Kidney tubule cell (primary cell): ENCODE data around the gene CD300LG.
"Not testable (repeated sequence)": the region's sequence is repeated elsewhere in the genome, so short reads cannot be mapped to it uniquely, and the experiment has no call there.

Source experiments
- DNase-seq: peaks from one replicate; pipeline ENCODE4 v3.0.0-alpha.2; 2018; ENCODE audit warnings: low spot score

The CD300LG gene

DNA sequence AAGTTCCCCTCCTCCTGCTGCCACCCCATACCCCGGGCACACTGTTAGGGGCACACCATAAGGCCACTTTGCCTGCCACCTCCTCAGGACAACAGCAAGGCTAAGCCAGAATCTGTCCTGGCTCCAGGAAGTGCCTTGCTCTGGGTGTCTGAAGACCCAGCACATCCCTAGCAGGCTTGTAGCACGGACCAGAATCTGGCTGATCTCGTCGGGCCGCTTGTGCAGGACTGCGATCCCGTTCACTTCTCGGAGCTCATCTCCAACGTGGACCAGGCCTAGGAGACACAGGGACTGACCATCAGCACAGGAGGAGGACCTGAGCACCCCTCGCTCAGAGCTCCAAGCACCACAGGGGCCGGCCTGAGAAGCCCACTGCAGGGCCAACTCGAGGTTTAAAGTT lies 21.4 kb upstream of the CD300LG start:
- no peak for DNase-seq

DNA sequence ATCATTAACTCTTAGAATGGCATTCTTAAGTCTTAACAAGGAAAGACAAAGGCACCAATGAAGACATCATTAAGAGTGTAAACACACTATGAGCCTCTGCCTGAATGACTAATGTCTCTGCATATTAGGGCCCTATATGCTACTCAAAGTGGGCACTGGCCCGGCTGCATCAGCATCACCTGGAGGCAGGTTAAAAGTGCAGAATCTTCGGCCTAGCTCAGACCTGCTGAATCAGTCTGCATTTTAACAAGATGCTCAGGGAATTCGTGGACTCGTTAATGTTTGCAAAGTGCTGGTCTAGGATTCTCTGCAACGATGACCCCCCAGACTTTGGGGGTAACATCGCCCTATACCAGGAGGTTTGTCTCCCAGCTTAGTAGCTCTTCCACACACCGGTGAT lies 20.8 kb upstream of the CD300LG start:
- DNase-seq, result no peak

DNA sequence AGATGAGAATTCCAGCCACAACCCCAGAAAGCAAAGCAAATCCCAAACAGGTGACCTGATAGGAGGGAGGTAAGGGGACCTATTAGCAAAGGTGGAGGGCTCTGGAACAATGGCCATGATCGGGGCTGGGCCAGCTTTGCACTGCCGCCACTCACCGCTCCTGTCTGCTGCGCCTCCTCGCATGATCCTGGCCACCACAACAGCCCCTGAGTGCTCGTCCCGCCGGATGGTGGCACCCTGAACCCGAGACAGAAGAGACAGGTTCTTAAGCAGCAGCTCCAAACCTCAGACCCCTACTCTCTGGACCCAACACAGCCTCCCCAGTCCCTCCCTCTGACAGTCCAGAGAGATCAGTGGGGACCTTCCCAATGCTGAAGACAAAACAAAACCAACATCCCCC lies 19.4 kb upstream of the CD300LG start:
- no peak for DNase-seq

DNA sequence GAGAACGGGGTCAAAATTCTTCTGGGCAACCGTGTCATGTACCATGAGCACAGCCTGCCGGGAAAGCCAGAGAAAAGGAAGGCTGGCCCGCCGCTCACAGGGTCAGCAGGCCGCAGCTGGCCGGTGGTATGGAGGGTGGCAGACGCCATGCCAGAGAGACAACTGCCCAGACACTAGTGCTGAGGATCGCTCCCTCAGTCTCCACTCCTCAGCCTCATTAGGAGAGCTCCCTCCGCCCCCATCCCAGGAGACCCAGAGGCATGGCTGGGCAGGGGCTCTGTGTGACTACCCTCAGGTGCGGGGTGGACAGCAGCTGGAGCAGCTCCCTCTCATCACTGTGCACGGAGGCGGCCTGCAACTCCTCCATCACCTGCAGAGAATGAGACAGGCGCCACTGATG lies 17.2 kb upstream of the CD300LG start:
- DNase-seq, result no peak

DNA sequence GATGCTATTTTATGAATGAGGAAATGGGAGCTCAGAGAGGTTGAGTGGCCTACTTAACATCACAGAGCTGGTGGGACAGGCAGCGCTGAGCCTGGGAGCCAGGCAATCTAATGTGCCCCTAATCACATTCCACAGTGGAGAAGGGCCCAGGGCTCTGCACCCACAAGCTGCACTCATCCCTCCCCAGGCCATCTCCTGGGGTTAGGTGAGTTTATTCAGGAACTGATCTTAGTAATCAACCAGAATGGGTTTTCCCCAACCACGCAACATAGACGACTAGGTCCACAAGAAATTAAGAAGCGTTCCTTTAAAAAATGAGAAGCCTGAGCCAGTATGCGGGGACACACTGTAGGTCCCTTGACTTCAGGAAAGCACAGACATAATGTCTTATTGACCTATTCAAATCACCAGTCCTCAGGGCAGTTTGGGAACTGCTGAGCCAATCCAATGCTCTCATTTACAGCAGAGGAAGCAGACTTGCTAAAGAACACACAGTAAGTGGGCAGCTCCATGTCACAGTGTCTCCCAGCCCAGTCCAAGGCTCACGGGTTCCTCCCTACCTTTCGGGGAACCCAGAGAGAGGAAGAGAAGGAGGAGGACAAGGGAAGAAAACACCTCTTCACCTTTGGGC lies 16.4 kb upstream of the CD300LG start:
- DNase-seq, result no peak

DNA sequence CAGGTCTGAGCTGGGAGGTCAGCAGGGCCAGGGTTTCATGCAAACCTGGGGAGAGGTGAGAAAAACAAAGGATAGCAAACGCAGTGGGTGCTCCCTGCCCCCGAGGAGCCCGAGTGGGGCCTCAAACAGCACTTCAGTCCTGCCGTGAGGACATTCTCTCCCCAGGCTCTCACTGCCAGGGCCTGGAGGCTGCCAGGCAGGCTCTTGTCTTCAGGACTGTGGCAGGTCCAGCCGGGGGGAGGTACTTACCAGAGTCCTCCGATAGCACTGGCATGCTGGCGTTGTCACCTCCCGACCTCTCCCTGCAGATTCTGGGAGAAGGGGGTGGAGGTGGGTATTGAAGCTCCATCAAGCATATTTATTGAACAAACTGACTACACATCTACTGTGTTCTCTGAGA lies 15.3 kb upstream of the CD300LG start:
- DNase-seq, result no peak

DNA sequence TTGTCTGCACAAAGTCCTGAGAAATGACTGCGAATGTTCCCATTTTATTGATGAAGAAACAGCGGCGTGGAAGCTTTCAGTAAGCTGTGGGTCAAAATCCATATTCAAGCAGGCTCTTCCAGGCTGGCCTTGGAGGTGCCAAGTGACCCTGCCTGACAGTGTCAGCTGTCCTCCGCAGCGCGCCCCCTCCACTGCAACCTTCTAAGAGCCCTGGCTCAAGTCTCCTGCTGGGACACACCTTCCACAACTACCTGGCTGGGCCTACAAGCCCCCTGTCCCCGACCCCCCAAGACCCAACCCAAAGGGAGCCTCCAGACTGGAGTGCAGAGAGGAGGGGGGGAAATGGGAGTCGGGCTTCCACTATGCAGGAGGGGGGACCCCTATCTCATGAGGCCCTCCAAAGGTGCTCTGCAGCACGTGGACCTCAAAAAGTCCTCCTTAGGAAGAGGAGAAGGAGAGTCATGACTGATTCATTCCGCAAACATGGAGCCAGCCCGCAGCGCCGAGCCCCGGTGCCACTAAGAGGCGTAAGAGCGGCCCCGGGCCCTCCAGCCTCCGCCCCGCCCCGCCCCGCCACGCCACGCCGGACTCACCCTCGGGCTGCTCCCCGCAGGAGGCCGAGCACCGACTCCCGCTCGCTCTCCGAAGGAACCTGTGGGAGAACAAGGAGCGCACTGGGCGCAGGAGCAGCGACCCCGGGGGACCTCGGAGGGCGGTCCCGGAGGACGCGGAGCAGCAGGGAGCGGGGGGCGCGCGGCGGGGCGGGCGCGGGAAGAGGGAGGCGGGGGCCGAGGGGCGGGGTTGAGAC lies 14.6 kb upstream of the CD300LG start:
- DNase-seq, result peak; percentile 79

DNA sequence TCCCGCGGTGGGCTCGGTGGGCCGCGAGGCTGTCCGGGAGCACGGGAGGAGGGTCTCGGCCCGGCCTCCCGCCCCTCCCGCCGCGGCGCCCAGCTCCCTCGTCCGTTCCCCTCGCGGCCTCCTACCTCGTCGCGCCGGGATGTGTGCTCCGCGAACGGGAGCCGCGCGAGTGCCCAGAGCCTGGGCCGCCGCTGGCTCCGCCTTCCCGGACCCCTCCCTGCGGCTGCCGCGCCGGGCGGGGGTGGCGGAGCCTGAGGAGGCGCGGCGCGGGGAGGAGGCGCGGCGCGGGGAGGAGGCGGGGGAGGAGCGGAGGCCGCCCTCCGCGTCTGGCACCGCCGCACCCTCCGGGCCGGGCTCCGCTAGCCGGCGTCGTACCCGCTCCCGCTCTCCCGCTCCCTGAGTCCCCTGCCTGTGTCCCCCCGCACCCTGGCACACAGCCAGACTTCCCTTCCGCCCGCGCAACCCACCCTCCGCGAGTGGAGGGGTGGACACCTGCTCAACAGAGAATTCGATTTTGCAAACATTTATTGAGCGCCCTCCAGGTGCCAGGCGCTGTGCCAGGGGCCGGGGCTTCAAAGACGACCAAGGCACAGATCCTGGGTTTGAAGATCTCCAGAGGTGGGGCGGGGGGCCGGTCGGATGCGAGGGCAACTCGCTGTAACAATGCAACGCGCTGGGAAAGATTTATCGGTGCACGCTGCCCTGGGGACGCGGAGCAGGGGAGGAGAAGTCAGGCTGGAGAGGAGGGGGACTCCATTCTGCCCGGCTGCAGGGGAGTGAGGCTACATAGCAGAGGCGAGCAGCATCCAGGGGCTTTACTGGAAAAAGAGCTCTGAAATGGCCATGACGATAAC lies 13.8 kb upstream of the CD300LG start, which contains the start of gene MPP3:
Gene MPP3, minus strand, starts transcription at position 171 of the 854 bp plus-strand sequence. CDS start 1,240 bp downstream, outside the sequence.
- peak; percentile 76 for DNase-seq

DNA sequence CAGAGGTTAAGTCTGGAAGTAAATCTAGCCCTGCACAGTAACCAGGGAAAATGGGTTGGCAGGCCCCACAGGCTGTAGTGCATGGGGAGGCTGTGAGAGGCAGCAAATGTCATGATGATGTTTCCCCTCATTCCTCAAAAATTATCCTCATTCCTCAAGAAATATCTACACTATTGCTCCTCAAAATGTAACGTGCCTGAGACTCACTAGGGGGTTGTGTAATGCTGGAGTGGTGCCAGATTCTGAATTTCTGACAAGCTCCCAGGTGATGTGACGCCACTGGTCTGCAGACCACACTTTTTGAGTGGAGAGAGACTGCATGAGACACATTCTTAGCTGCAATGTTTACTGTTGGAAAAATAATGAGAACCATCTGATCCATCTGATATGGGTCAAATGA lies 12.9 kb upstream of the CD300LG start:
- DNase-seq, result peak; percentile 49

DNA sequence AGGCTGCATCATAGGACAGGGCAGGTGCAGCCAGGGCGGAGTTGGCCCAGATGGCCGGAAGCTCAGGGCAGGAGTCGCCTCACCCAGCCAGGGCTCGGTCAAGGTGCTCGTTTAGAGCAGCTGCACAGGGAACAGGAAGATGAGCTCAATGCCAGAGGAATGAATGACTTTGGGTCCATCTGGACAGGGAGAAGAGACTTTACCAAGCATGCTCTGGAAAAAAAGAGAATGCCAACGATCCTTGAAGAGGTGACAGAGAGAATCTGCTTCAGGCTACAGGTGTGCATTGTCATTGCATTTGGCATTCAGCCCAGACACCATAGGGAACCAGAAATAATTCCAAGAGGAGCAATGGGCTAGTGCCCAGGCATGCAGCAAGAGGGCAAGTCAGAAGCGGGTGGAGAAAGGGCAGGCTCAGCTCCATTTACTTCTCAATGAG lies 7.3 kb upstream of the CD300LG start:
- DNase-seq, result peak; percentile 81

DNA sequence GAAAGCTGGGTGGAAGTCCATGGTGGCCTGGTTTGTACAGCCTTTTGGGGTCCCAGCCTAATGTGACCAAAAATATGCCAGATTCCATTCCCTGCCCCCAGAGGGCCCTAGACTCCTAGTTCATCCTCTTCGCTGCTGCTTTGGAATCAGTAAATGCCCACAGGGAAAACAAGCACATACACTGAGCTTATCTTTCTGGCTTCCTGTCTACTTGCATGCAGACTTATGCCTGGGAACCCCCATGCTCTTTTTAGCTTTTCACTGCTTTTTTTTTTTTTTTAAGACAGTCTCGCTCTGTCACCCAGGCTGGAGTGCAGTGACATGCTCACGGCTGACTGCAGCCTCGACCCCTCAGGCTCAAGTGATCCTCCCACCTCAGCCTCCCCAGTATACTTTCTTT lies 6.2 kb upstream of the CD300LG start:
- peak; percentile 20 for DNase-seq

DNA sequence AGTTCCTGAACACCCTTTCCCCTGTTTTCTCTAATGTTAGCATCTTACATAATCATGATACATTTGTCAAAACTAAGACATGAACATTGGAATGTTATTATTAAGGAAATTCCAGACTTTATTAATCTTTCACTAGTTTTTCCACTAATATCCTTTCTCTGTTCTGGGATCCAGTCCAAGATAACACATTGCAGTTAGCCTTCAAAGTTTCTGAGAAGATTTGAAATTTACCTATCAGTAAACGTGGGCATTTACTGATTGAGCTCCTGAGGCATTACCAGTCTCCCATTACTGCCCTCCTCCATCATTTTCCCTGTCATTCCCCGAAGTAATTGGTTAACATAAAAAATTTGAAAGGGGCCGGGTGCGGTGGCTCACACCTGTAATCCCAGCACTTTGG lies 5.7 kb upstream of the CD300LG start:
- DNase-seq, result no peak

DNA sequence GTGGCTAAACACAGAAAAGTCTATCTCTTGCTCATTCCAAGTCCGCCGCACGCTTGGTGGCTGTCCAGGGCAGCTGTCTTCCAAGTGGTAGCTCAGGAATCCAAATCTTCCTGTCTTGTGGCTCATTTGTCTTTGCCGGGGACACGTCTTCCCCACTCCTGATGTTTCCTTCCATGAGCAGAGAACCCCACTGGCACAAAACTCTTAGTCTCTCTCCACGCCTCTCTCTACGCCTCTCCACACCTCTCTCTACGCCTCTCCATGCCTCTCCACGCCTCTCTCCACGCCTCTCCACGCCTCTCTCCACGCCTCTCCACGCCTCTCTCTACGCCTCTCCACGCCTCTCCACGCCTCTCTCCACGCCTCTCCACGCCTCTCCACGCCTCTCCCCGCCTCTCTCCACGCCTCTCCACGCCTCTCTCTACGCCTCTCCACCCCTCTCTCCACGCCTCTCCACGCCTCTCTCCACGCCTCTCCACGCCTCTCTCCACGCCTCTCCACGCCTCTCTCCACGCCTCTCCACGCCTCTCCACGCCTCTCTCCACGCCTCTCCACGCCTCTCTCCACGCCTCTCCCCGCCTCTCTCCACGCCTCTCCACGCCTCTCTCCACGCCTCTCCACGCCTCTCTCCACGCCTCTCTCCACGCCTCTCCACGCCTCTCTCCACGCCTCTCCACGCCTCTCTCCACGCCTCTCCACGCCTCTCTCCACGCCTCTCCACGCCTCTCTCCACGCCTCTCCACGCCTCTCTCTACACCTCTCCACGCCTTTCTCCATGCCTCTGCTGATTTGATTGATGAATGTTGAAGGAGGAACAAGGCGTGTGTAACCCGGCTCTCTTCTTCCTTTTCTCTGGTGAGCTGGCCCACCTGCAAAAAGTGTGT lies 4.6 kb upstream of the CD300LG start:
- DNase-seq, result not testable (repeated sequence)

DNA sequence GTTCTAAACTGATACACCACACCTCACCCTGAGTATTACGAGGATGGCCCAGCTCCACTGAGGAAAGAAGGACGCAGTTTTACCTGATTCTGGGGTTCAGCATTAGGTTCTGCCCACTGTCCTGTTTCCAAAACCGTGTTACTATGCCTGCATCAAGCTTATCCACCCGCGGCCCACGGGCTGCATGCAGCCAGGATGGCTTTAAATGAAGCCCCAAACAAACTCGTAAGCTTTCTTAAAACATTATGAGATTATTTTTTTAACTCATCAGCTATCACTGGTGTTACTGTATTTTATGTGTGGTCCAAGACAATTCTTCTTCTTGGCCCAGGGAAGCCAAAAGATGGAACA lies 4.0 kb upstream of the CD300LG start:
- no peak for DNase-seq

DNA sequence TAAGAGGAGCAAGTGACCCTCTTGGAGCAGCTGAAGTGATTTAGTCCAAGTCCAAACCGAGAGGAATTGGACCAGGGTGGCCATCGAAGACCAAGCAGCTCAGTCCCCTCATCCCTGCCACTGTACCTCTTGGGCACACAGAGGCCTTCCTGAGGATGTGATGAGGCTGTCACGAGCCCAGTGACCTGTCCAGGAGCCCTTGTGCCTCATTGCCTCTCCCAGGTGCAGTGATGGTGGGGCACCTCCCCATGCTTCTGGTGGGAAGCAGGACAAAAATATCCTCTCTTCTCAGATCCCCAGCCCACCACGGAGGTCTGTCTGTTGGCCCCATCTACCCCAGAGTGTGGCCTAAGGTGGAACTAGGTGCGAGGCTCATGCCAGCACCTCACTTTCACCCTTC lies 2.7 kb upstream of the CD300LG start:
- DNase-seq, result no peak

DNA sequence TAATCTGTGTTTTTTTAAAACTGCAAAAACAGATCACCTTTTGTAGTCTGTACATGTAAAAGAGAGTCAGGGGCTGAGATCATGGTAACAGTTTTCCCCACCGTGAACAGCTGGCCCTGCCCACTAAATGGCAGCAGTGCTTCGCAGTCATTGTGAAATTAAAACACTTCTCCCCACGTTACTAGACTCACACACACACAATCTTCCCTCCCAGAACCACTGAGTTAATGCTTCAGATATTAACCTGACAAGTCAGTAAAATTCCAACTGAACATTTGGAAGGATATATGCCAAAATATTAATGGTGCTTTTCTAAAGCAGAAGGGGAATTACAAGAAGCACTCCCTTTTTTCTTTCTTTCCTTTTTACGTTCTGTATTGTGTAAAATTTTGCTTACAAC lies 1.2 kb upstream of the CD300LG start:
- peak; percentile 46 for DNase-seq

DNA sequence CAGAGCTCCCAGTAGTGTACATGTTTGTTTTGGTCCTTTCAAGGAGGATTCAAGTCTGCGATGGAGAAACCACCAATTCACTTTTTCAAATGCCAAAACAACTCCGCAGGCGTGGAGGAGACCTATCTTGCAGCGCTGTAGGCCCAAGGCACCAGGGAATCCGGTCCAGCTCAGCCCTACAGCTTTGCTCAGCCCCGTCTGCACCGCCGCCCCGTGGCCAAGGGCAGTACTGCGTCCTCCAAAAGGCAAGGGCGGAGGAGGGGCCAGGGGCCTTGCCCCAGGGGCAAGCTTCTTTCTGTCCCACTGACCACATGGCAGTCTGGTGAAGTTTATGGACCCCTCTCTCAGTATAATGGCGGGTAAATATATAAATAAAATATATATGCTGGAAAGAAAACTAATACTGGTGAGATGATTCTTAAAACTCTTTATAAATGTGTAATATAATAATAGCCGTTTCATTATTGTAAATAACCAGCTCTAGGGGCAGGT lies 709 bp upstream of the CD300LG start:
- DNase-seq, result peak; percentile 74

DNA sequence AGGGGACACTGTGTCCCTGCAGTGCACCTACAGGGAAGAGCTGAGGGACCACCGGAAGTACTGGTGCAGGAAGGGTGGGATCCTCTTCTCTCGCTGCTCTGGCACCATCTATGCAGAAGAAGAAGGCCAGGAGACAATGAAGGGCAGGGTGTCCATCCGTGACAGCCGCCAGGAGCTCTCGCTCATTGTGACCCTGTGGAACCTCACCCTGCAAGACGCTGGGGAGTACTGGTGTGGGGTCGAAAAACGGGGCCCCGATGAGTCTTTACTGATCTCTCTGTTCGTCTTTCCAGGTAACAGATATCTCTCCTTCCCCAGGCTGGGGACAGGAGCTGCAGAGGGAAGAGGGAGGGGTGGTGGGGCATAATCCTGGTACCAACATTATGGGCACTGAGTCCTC lies 1.6 kb downstream of the CD300LG start:
- DNase-seq, result no peak

DNA sequence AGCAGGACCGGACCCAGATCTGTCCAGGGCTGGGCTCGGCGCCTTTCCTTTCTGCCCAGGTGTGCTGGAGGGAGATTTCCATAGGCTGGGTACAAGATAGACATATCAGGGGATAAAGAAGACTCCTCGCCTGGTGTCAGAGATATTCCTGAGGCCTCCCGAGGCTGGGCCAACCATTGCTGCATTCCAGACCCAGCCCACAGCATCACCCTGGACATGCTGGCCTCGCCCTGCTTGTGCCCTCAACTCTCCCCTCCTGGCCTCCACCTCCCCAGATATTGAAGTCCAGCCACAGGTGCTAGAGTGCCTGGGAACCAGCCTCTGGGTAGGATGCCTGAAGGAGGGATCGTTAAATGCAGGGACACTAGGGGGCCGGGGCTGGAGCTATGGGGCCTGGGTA lies 2.1 kb downstream of the CD300LG start:
- DNase-seq, result no peak

DNA sequence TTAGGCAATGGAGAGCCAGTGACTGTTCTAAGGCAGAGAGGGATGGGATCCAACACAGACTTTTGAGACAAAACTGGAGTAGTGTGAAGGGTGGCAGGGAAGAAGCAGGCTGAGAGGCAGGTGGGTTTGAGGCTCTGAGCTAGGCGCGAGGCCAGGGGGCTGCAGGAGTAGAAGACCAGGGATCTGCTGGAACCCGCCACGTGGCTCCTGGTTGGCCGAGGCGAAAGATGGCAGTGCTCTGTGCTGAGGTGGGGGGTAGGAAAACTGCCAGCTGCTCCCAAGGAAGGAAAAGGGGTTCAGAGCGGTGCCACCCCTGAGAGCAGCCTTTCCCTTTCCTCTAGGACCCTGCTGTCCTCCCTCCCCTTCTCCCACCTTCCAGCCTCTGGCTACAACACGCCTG lies 5.6 kb downstream of the CD300LG start:
- DNase-seq, result no peak

DNA sequence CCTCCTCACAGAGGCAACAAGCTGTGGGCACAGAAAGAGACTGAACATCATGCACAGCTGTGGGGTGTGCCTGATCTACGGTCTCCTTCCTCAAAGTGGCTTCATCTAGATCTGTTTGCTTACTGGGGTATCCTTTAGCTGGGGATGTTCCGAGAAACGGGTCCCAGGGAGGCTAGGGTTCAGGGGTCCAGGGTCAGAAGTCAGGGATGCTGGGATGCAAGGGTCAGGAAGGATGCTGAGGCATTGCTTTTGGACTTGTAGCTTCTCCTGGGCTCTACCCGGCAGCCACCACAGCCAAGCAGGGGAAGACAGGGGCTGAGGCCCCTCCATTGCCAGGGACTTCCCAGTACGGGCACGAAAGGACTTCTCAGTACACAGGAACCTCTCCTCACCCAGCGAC lies 6.6 kb downstream of the CD300LG start:
- DNase-seq, result no peak

DNA sequence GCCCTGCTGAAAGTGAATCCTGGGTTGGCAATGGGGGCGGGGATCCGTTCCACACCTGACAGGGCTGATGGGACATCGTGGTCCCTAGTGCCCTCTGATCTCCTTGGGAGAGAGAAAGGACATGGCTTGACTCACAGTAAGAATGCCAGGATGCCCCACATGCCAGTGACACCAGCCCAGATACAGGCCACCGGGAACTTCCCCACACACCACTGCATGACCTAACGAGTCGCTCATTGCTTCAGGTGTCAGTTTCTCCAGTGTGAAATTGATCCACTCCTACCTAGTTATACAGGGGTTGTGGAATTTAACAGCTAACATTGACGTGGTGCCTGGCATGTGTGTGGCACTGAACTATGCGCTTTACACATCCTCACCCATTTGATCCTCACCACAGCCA lies 7.5 kb downstream of the CD300LG start:
- DNase-seq, result peak; percentile 32
